Activated CD8-positive, alpha-beta memory T cell treated with anti-CD3 and anti-CD28 coated beads, Interleukin-2, amount 10 ng/mL, durations not matched to agents 7 days and 5 days (primary cell): Measurements from ENCODE around the gene SP1. TPM values are rescaled to one million over a fixed set of nuclear protein-coding genes. Genes with fewer than 3 reads are reported as not detected.
A peak's percentile ranks its signal among the peaks of the same experiment; 100 is the strongest.
"Not testable (repeated sequence)": the region's sequence is repeated elsewhere in the genome, so short reads cannot be mapped to it uniquely, and the experiment has no call there.

Experiments used
- ATAC-seq: fragments of 150-1000 bp; cut with Tn5 transposase; one replicate; pipeline ENCODE4 v1.10.0; 2021; ENCODE audit warnings: moderate library complexity
- CTCF ChIA-PET: fragments of 350-600 bp; sonication (Branson Sonifier 250); formaldehyde crosslinking; loops from one replicate; lab custom pipeline; 2021; ENCODE audit warnings: antibody characterized with exemption; lab: Charles Lee
- DNase-seq: peaks from one replicate; pipeline ENCODE4 v3.0.0-alpha.2; 2020
- H3K27ac Mint-ChIP-seq: one replicate; pipeline ENCODE4 v1.8.0; 2021; ENCODE audit warnings: mild to moderate bottlenecking, mixed read lengths
- H3K27me3 Mint-ChIP-seq: one replicate; pipeline ENCODE4 v1.8.0; 2021; ENCODE audit warnings: mixed read lengths
- H3K36me3 Mint-ChIP-seq: one replicate; pipeline ENCODE4 v1.8.0; 2021; ENCODE audit warnings: mild to moderate bottlenecking, mixed read lengths
- H3K4me1 Mint-ChIP-seq: one replicate; pipeline ENCODE4 v1.8.0; 2021; ENCODE audit warnings: mixed read lengths
- H3K4me3 Mint-ChIP-seq: one replicate; pipeline ENCODE4 v1.8.0; 2021; ENCODE audit warnings: mild to moderate bottlenecking, moderate library complexity, mixed read lengths
- H3K9me3 Mint-ChIP-seq: one replicate; pipeline ENCODE4 v1.8.0; 2022; ENCODE audit warnings: low read depth, mixed read lengths
- total RNA-seq, 2 experiments: library from RNA; stranded (reverse); gene quantifications; one replicate each; pipeline ENCODE4 v1.2.3, GENCODE V29; 2021

The SP1 gene
- total RNA-seq: 10 to 100 TPM; 68.7 to 71.8 TPM

DNA sequence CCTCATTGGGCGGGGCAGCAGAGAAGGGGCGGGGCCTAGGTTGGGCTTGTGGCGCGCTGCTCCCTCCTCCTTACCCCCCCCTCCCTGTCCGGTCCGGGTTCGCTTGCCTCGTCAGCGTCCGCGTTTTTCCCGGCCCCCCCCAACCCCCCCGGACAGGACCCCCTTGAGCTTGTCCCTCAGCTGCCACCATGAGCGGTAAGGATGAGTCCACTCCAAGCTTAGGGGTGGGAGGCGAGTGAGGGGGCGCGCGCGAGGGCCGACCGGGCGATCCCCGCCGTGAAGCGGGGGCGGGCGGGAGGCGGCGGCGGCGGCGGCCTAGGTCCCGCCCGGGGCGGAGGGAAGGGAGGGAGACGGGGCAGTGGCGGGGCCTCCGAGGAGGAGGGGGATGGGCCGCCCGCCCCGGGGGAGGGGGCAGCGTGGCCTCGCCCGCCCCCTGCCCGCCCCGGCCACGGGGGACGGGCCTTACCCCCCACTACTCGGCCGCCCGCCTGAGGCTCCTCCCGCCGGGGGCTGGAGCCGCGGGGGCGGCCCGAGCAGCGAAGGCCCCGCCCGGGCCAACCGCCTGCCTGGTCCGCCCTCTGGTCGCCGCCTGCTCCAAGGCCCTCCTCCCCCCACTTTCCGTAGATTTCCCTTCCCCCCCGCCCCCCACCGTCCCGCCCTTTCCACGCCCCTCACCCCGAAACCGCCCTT lies at the start of gene SP1:
SP1 (plus strand) TSS at position 73 of the 690 bp plus-strand sequence; CDS start at position 189, 116 bp downstream.
- H3K9me3 Mint-ChIP-seq: no peaks in the 10 kb centered on the region

DNA sequence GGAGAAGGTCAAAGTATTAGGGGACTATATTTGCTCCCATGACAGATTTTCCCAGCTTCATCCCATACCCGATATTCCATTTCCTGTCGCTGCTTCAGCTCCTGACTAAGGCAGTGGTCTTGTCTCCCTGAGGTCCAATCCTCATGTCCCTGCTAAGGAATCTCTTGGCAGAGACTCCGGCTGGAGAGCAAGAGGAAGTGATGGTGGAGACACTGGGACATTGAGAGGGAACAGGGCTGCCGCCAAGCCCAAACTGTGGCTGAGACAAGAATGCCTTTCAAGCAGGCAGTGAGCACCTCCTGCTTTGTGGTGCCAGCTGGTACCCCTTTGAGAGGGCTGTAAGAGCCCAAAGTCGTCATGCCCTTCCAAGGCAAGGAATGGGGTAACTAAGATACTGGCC lies 49.3 kb upstream of the SP1 start:
- H3K4me3 Mint-ChIP-seq: no peak overlapping the region
- no peak overlapping the region for H3K27ac Mint-ChIP-seq
- peaks cover 33% of the 10 kb centered on the region for H3K27me3 Mint-ChIP-seq
- peaks cover 6% of the 10 kb centered on the region for H3K4me1 Mint-ChIP-seq
- CTCF ChIA-PET: interaction anchor here (0.7 to 12.8 kb wide), 6 partner anchors 10 to 171 kb away, joined by 3 to 232 read pairs (median 5); partner anchors contain the start of genes AAAS and TARBP2
- no peak for ATAC-seq
- H3K9me3 Mint-ChIP-seq: no peaks in the 10 kb centered on the region
- H3K36me3 Mint-ChIP-seq: no peaks in the 10 kb centered on the region
- no peak for DNase-seq

More for the DNA sequence above, at the start of gene SP1:
- DNase-seq (peak; percentile 93), ATAC-seq (peak; percentile 63)
- Mint-ChIP-seq H3K27ac (peak within 1 kb of the TSS; percentile 87), H3K4me1 (peaks cover 36% of the 10 kb centered on the region), H3K36me3 (peaks cover 31% of the 10 kb centered on the region), H3K27me3 (no peaks in the 10 kb centered on the region), H3K4me3 (peak within 1 kb of the TSS; percentile 87)
- CTCF ChIA-PET: interaction anchor here (0.5 to 8.8 kb wide), 16 partner anchors 8 to 374 kb away, joined by 3 to 110 read pairs (median 5); partner anchors contain the start of genes AAAS and EIF4B

DNA sequence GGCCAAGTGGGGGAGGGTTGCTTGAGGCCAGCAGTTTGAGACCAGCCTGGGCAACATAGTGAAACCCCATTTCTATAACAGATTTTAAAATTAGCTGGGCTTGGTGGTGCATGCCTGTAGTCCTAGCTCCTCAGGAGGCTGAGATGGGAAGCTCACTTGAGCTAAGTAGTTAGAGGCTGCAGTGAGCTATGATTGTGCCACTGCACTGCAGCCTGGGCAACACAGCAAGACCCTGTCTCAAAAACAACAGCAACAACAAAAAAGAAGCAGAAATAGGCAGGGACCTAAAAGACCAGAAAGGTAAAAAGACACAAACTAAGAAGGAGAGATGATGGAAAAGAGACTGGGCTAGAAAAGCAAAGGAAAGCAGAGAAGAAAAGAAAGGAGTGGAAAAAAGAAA lies 47.6 kb upstream of the SP1 start:
- peaks cover 42% of the 10 kb centered on the region for H3K27me3 Mint-ChIP-seq
- not testable (repeated sequence) for H3K27ac Mint-ChIP-seq

GRCh38 chr12:53332744-53333143 lies 47.2 kb upstream of the SP1 start:
- Mint-ChIP-seq H3K27ac (no peak overlapping the region), H3K9me3 (no peaks in the 10 kb centered on the region), H3K36me3 (no peaks in the 10 kb centered on the region), H3K4me1 (peaks cover 3% of the 10 kb centered on the region), H3K4me3 (no peak overlapping the region), H3K27me3 (peaks cover 43% of the 10 kb centered on the region)
- CTCF ChIA-PET: interaction anchor here (0.7 to 3.3 kb wide), 5 partner anchors 8 to 15 kb away, joined by 3 to 21 read pairs (median 4); no protein-coding TSS in a partner anchor
- ATAC-seq (no peak), DNase-seq (no peak)

More for the DNA sequence above, 47.6 kb upstream of the SP1 start:
- ATAC-seq, H3K4me3 Mint-ChIP-seq, DNase-seq, H3K4me1 Mint-ChIP-seq, H3K36me3 Mint-ChIP-seq, H3K9me3 Mint-ChIP-seq: not testable (repeated sequence)
- CTCF ChIA-PET: interaction anchor here (0.7 kb wide), 1 partner anchor 13 kb away, joined by 4 read pairs; no protein-coding TSS in a partner anchor

DNA sequence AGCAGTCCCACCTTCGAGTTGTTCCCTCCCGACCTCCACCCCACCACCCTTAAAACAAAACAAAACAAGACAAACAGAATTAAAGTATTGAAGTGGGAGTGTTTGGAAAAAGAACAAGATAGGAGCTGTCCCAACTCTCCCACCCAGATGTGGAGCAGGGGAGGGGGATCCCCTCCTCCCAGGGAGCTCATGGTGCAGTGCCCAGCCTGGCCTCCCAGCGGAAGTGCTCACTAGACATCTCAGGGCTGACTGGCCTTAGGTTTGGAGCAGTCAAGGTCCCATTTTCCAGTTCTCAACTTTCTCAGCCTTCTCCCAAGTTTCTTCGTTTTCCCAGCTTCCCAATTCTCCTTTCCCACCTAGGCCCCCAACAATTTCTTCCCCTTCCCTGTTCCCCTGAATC lies 46.7 kb upstream of the SP1 start:
- no peak for ATAC-seq
- Mint-ChIP-seq H3K36me3 (no peaks in the 10 kb centered on the region), H3K27ac (no peak overlapping the region), H3K4me1 (peaks cover 6% of the 10 kb centered on the region), H3K9me3 (no peaks in the 10 kb centered on the region), H3K4me3 (no peak overlapping the region), H3K27me3 (peaks cover 47% of the 10 kb centered on the region)
- CTCF ChIA-PET: interaction anchor here (1.0 to 3.3 kb wide), 5 partner anchors 8 to 19 kb away, joined by 3 to 21 read pairs (median 7); no protein-coding TSS in a partner anchor
- DNase-seq: no peak

DNA sequence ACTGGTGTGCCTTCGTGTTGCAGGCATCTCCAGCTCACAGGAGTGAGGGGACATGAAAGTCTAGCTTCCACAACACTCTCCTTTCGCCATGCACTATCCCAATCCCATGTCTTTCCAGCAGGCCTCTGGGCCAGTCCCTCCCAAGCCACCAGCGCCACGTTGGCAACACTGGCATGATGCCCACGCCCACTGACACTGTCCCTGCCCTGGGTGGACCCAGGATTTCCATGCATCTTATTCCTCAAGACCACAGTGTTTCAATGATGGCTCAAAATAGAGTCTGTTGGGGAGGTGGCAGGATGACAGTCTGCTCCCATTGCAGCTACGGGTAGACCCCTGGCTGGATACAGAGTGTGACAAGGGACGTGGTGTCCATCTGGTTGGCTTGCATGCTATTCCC lies 46.1 kb upstream of the SP1 start:
- Mint-ChIP-seq H3K4me1 (peaks cover 8% of the 10 kb centered on the region), H3K27ac (no peak overlapping the region), H3K27me3 (peaks cover 49% of the 10 kb centered on the region)

DNA sequence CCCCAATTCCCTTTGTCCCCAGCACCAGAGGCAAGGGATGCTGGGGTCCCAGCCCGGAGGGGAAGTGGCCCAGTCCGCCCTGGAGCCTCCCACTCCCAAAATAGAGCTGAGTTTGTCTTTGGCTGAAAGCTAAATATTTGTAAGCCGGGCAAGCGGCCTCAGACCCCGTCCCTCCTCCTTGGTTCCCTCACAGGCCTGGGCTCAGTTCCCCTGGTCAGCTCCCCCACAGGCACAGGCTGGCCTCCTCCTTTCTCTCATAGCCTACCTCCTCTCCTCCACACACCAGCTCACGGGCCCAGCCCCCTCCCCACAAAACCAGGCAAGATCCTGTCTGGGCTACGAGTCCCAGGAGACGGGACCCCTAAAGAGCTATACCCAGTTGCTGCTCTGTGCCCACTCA lies 45.2 kb upstream of the SP1 start:
- peaks cover 8% of the 10 kb centered on the region for H3K4me1 Mint-ChIP-seq
- H3K27ac Mint-ChIP-seq: no peak overlapping the region
- H3K36me3 Mint-ChIP-seq: no peaks in the 10 kb centered on the region
- DNase-seq (no peak), ATAC-seq (no peak)
- CTCF ChIA-PET: interaction anchor here (0.9 to 3.3 kb wide), 7 partner anchors 10 to 341 kb away, joined by 3 to 21 read pairs (median 7); partner anchors contain the start of genes AAAS and ATP5MC2
- H3K27me3 Mint-ChIP-seq: peaks cover 50% of the 10 kb centered on the region
- no peaks in the 10 kb centered on the region for H3K9me3 Mint-ChIP-seq
- no peak overlapping the region for H3K4me3 Mint-ChIP-seq

More for the DNA sequence above, 46.1 kb upstream of the SP1 start:
- H3K36me3 Mint-ChIP-seq: no peaks in the 10 kb centered on the region
- no peak for DNase-seq
- no peaks in the 10 kb centered on the region for H3K9me3 Mint-ChIP-seq
- no peak overlapping the region for H3K4me3 Mint-ChIP-seq
- no peak for ATAC-seq
- CTCF ChIA-PET: interaction anchor here (1.0 to 3.3 kb wide), 5 partner anchors 9 to 19 kb away, joined by 3 to 21 read pairs (median 7); no protein-coding TSS in a partner anchor

DNA sequence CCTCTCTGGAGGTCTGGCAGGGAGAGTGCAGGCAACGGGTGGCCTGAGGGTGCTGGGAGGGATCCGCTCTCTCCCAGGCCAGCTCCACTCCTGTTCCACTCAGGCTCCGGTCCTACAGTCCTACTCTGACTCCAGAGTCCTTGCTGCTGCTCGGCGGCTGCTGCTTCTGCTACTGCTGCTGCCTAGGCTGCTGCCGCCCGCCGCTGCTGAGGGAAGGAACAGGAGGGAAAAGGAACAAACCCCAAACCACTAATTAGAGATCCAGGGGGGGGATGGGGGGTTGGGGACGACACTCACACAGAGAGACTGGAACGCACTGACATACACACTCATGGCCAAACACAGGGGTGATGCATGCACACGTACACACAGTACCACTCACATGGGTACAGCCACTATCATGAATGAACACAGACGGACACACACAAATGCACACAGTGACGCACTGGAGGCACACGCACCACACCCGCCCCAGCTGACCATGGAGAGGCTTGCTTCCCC lies 43.7 kb upstream of the SP1 start, which contains the start of gene SP7:
SP7 (minus strand) TSS at position 174 of the 501 bp plus-strand sequence. CDS start 708 bp downstream, outside the sequence.
- Mint-ChIP-seq H3K27me3 (peaks cover 57% of the 10 kb centered on the region), H3K4me3 (no peak within 1 kb of the TSS), H3K36me3 (no peaks in the 10 kb centered on the region), H3K4me1 (peaks cover 11% of the 10 kb centered on the region), H3K27ac (no peak within 1 kb of the TSS), H3K9me3 (no peaks in the 10 kb centered on the region)
- DNase-seq: no peak
- no peak for ATAC-seq
- CTCF ChIA-PET: interaction anchor here (1.0 to 3.3 kb wide), 4 partner anchors 9 to 83 kb away, joined by 3 to 21 read pairs (median 6); partner anchors contain the start of gene AAAS

DNA sequence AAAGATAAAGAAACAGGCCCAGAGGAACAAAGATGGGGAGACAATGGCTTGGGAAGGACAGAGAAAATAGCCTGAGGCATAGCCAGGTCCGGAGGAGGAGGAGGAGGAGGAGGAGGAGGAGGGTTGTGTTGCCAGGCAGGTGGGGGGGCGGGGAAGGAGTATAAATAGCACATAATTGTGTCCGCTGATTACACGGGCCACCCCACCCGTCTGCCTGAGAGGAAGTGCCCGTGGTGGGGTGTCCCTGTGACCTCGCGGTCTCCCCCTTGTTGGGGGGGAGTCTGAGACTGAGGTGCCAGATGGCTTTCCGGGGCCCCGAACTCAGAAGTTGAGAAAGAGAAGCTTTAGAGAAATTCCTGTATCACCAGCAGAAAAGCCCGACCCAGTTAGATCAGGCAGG lies 42.0 kb upstream of the SP1 start:
- DNase-seq (no peak), ATAC-seq (no peak)
- H3K4me1 Mint-ChIP-seq: peaks cover 13% of the 10 kb centered on the region
- no peaks in the 10 kb centered on the region for H3K36me3 Mint-ChIP-seq
- H3K9me3 Mint-ChIP-seq: no peaks in the 10 kb centered on the region
- H3K27me3 Mint-ChIP-seq: peaks cover 50% of the 10 kb centered on the region
- CTCF ChIA-PET: interaction anchor here (9.0 kb wide), 1 partner anchor 13 kb away, joined by 232 read pairs; the partner anchor contains the start of gene AAAS
- H3K27ac Mint-ChIP-seq: no peak overlapping the region
- no peak overlapping the region for H3K4me3 Mint-ChIP-seq

GRCh38 chr12:53338916-53339315 lies 41.1 kb upstream of the SP1 start:
- CTCF ChIA-PET: interaction anchor here (9.0 kb wide), 1 partner anchor 14 kb away, joined by 232 read pairs; the partner anchor contains the start of gene AAAS
- ATAC-seq: no peak
- Mint-ChIP-seq H3K4me3 (no peak overlapping the region), H3K36me3 (no peaks in the 10 kb centered on the region), H3K27ac (no peak overlapping the region), H3K4me1 (peaks cover 16% of the 10 kb centered on the region), H3K9me3 (no peaks in the 10 kb centered on the region), H3K27me3 (peaks cover 44% of the 10 kb centered on the region)
- no peak for DNase-seq

GRCh38 chr12:53340398-53340797 lies 39.6 kb upstream of the SP1 start:
- Mint-ChIP-seq H3K27me3 (peaks cover 44% of the 10 kb centered on the region), H3K4me1 (peaks cover 26% of the 10 kb centered on the region), H3K36me3 (no peaks in the 10 kb centered on the region), H3K9me3 (no peaks in the 10 kb centered on the region), H3K4me3 (no peak overlapping the region), H3K27ac (no peak overlapping the region)
- DNase-seq (no peak), ATAC-seq (no peak)
- CTCF ChIA-PET: interaction anchor here (1.4 to 9.0 kb wide), 2 partner anchors 12 to 15 kb away, joined by 9 to 232 read pairs; partner anchors contain the start of gene AAAS

GRCh38 chr12:53343449-53343848 lies 36.5 kb upstream of the SP1 start:
- Mint-ChIP-seq H3K4me1 (peaks cover 21% of the 10 kb centered on the region), H3K27ac (no peak overlapping the region), H3K36me3 (no peaks in the 10 kb centered on the region), H3K27me3 (peaks cover 17% of the 10 kb centered on the region), H3K9me3 (no peaks in the 10 kb centered on the region), H3K4me3 (no peak overlapping the region)
- CTCF ChIA-PET: interaction anchor here (2.2 to 9.0 kb wide), 3 partner anchors 9 to 184 kb away, joined by 11 to 232 read pairs (median 21); partner anchors contain the start of gene AAAS
- DNase-seq (no peak), ATAC-seq (no peak)

GRCh38 chr12:53343969-53344368 lies 36.0 kb upstream of the SP1 start:
- H3K4me1 Mint-ChIP-seq: peaks cover 21% of the 10 kb centered on the region
- DNase-seq (no peak), ATAC-seq (no peak)
- CTCF ChIA-PET: interaction anchor here (1.1 to 9.0 kb wide), 16 partner anchors 9 to 184 kb away, joined by 3 to 232 read pairs (median 11); partner anchors contain the start of genes AAAS, MYG1 and SP1
- peak overlapping the region; percentile 42 for H3K4me3 Mint-ChIP-seq
- H3K27me3 Mint-ChIP-seq: peaks cover 15% of the 10 kb centered on the region
- peak overlapping the region; percentile 58 for H3K27ac Mint-ChIP-seq
- no peaks in the 10 kb centered on the region for H3K36me3 Mint-ChIP-seq
- H3K9me3 Mint-ChIP-seq: no peaks in the 10 kb centered on the region
